Femur (tissue), 1 donor: ENCODE measurements around the gene MAP3K7CL.
A peak's percentile ranks its signal among the peaks of the same experiment; 100 is the strongest.

Experiments used
- DNase-seq: peaks from one replicate; pipeline ENCODE4 v3.0.0-alpha.2; 2017

The MAP3K7CL gene, protein sequence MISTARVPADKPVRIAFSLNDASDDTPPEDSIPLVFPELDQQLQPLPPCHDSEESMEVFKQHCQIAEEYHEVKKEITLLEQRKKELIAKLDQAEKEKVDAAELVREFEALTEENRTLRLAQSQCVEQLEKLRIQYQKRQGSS

DNA sequence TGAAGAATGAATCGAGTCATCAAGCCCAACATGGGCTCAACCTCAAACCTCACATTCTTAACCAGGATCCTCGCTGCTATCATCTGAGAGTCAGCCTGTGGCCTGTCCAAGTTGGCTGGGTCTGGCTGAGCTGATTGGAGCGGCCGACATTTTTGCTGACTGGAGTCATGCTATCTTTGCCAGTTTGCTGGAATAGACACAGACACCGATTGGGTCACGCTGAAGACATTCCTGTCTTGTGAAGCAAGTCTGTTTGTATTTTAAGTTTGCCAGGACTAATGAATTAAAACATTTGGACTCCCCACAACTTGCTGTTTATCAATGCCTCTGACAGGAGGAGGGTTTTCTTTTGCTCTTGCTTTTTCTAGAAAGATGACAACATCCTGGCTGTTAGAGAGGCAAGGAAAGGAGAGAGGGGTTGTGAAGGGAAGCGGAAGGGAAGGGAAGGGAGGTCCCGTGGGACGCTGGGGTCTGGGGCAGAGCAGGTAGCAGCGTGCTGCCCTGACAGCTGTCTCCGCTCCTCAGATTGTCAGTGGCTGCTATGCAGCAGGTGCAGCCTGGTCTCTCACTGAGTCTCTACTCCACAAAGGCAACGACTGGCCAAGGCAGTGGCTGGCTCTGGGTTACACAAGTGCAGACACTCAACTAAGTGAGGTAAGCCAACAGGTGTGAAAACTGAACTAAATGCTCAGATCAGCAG, at the start of gene MAP3K7CL:
TSS of gene MAP3K7CL (plus strand) at position 375 of the 700 bp plus-strand sequence. CDS start 2,701 bp downstream, outside the sequence.
- peak; percentile 49 for DNase-seq

DNA sequence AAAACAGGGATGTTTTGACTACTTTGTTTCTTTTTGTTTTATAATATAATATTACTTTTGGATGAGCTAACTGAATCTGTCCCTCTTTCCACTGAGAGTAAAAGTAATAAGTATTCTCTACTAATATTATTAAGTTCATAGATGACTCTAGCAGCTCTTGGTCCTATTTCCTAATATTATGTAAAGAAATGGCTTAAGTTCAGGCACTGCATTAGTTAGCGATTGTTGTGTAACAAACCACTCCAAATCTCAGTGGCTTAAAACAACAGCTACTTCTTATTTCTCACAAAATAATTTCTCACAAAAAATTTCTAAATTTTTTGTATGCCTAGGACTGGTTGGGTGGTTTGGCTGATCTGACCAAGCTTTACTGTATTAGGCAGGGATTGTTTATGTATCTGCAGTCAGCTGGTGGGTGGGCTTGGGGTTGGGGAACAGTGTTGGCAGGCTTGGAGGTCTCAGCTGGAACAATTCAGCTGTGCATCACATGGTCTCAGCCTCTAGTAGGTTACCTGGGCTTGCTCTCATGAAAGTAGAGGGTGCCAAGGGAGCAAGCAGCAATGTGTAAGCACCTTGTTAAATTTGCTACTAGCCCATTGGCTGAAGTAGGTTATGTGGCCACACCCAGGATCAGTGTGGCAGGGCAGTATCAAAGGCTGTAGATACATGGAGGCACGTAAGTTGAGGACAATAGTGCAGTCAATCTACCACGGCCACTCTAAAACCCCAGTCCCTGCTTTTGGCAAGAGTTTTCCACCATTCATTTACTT, 48.2 kb upstream of the MAP3K7CL start:
- no peak for DNase-seq

DNA sequence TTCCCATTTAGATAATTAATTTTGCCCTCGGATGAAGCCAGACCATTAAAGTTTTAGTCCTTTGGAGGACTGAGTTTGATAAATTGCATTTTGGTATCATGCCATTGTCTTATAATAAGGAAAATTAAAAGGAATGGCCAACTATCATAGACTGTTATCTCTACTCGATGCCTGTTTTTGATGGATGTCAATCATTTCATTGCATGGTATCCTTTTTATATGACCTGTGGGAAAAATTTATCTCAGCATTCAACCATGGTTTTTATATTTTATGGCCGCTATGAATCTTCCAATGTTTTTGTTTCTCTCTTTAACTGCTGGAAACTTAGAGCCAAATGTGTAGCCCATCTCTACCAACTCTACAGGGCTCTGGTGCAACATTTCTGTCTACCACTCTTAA, 47.1 kb upstream of the MAP3K7CL start:
- no peak for DNase-seq

DNA sequence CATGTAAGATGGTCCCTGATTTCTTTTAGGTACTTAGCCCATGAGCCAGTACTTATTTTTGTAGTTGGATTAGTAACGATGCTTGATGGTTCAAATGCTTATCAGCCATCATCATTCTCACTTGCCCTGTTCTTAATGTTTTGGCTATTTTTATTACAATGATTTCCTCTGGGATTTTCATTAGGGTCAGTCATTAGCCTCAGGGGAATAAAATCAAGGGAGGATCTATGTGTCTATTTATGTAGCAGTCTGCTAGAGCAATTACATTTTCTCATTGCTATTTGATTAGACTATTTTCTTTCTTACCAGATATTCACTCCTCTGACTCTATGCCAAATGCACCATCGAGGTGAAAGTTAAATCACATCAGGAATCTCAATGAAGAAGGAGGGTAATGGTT, 46.1 kb upstream of the MAP3K7CL start:
- DNase-seq: no peak

DNA sequence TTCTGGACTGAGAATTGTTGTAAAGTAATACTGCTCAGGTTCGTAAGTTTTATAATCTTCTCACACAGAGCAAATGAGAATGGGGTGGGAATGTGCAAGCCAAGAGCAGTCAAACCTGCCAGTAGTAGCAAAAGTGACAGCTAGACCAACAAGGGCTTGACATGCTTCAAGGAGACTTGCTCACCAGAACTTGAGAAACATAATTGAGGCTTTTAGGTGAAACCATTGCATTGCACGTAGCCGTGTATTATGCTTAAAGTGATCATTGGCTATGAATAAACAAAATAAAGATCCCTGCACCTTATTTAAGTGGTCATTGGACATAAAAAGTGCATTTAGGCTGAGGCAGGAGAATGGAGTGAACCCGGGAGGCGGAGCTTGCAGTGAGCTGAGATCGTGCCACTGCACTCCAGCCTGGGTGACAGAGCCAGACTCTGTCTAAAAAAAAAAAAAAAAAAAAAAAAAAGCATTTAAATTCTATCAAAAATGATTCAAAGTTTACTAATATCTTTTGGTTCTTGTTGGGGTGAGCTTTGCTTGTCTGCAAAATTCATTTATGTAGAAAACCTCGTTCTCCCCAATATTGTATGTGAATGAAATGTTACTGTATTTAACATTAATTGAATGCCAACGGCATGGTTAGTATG, 45.2 kb upstream of the MAP3K7CL start:
- DNase-seq: no peak

DNA sequence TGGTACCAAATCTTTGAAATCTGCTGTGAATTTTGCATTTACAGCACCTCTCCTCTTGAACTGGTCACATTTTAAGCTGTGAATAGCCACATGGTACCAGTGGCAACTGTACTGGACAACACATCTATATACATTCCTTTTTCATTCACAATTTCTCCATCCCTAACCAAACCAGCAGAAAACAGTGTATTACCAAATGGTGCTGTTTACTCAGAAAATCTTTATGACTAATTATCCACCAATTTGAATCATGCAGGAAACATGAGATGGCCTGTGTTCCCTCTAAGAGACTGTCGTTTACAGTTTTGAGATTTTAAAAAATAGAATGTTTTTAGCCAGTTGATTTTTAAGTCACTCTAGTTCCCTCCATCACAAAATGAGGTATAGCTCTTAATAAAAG, 39.4 kb upstream of the MAP3K7CL start:
- DNase-seq: no peak

DNA sequence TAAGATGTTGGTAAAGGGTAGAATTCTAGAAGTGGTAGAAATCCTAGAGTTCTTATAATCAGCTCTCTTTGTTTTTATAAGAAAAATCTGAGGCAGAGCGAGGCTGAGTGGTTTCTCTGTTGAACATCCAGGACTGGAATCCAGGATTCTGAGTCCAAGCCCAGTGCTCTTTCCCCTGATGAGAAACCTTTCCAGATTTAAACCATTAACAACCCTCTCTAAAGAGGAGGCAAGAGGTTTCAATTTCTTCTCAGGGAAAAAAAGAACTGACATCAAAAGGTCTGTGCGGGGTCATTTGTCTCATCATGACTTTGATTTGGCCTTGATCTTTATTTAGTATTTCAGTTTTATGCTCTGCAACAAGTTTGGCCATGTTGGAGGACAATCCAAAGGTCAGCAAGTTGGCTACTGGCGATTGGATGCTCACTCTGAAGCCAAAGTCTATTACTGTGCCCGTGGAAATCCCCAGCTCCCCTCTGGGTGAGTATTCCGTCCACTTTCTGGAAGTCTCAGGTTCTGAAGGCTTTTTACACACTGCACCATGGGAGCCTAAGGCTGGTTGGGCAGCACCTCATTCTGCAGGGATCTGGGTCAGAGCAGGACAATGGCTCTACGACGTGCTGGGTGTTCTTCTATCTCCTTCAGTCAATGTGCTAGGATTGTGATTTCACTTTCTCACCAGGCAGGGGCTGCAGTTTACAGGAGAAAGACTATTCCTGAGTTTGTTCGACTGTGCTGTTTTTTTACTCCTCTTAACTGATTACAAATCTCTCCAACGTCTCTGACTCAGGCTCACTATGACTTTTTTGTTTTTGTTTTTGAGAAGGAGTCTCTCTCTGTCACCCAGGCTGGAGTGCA, 38.1 kb upstream of the MAP3K7CL start:
- no peak for DNase-seq

DNA sequence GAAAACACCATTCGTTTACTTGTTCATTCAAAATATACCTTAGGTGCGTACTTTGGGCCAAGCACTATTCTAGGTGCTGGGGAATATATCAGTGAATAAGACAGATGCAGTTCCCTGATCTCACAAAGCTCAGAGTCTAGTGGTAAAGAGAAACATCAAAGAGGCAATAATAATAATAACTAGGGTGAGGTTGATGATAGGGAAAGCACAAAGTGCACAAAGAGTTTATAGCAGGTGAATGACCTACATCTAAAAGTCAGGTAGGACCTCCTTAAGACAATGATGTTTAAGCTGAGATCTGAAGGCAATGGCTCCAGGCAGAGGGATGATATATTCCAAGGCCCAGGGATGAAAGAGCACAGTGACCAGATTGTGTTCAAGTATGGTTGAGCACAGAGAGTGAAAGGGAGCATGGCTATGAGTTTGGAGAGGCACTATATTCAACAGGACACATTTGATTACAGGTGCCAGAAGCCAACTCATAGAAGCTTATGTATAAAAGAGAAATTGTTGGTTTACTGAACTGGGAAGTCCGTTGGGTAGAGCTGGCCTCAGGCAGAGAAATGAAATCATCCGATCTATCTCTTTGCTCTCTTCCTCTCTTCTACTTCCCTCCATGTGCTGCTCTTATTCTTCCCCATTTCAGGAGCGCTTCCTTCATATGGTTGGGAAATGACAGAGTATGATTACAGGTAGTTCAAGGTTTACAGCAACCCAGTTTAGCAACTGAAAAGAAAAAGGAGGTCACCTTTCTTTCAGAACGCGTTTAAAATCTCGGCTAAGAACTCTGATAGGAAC, 34.0 kb upstream of the MAP3K7CL start:
- no peak for DNase-seq

DNA sequence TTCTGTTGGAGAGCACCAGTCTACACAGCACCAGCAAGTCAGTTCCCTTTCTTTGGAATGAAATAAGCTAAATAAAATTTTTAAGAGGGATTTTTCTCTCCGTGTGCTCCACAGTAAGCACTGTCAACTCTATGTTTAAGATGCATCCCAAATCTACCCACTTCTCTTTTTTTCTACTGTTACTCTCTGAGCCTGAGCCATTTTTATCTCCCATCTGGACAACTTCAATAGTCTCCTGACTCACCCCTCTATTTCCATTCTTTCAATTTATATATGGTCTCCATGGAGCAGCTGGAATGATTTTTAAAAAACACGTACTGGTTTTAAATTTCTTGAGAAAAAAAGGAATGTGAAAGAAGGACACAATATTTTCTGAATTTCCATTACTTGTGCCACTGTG, 32.3 kb upstream of the MAP3K7CL start:
- DNase-seq: no peak

DNA sequence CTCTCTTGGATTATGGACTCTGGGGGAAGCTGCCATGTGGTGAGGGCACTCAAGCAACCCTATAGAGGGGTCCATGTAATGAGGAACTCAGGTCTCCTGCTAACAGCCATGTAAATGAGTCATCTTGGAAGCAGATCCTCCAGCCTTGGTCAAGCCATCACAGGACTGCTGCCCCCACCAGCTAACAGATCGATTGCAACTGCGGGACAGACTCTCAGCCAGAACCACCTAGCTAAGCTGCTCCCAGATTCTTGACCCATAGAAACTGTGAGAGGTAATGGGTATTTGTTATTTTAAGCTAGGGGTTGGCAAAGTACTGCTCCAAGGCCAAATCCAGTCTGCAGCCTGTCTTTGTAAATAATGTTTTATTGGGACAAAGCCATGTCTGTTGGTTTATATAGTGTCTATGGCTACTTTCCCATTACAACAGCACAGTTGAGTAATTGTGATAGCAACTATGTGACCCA, 27.6 kb upstream of the MAP3K7CL start:
- no peak for DNase-seq

DNA sequence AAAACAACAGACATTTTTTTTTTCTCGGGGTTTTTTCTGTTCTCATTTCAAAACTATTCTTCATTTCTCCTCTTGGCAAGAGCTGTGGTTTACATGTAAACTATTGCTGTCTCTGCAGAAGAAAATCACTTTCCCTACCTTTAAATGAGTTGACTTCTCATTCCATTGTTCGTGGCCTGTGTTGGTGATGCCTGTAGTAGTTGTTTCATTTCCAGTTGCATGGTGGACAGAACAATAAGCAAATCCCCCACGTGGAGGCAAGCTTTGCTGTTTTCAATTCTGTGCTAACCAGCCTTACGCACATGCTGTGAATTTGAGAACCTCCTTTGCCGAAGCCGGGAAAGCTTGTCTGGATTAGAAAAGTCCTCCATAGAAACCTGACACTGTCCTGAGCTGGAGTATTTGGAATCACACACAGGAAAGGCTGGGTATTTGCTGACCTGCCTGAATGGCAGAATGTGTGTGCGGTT, 26.2 kb upstream of the MAP3K7CL start:
- peak; percentile 38 for DNase-seq

DNA sequence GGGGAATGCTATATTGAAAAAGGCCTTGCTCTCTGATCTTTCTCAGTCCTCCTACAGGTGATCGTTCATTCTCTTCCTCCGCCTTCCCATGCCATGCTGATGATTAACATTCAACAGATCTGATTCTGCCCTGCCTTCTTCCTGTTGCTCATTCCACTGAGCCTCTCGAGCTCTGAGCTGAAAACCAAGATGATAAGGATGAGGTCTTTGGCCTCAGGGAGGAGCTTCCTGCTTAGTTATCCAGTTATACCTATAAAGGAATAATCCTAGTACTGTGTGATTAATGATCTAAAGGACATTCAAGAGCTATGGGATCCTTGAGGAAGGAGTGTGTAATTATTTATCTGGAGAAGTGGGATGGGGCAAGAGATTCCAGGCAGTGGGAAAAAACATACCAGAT, 25.2 kb upstream of the MAP3K7CL start:
- no peak for DNase-seq

DNA sequence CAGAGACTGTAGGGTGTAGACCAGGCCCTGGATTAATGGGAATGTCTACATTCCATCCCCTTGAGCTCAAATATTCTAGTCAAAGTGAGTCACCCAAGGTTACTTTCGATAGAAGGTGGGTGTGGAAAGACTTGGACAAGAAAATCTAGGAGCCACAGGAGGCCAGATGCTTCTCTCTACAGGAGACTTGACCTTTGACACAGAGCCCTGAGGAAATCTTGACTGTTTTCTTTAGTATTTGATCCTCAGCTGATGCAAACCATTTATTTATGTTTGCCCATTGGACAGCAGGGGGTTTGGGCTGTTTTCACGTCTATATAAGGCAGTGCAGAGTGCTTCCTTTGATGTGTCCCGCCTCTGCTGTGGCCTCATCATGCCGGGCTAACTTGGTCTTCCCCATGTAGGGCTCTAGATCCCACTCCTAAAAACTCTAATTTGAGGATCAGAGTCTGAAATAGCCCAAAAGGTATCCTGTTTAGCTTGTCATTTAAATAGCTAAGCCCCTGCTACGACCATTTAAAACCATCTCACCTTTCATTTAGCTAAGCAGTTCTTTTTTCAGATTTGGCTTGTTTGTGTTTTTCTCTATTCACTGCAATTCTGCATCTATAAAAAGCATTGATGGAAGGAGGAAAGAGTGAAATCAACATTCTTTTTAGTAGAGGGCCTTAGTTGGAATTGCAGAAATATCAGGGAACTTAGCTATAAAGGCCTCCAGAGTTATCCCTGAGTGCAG, 15.5 kb upstream of the MAP3K7CL start:
- DNase-seq: no peak

DNA sequence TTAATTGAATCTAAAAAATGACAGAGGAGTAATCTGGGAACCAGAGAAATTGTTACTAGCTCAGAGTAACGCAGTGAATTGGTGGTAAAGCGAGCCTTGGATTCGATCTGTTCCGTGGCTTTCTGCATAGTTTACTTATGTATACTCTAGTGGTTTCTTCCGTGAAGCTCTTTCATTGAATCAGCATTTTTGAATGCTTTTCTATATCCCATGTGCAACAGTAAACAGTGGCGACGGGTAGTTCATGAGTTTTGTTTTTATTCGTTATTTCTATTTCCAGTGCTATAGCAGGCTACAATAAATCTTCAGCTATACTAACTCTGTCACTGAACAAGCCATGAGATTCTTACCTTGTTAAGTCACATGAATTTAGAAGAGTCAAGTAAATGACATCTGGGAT, 14.5 kb upstream of the MAP3K7CL start:
- DNase-seq: no peak

DNA sequence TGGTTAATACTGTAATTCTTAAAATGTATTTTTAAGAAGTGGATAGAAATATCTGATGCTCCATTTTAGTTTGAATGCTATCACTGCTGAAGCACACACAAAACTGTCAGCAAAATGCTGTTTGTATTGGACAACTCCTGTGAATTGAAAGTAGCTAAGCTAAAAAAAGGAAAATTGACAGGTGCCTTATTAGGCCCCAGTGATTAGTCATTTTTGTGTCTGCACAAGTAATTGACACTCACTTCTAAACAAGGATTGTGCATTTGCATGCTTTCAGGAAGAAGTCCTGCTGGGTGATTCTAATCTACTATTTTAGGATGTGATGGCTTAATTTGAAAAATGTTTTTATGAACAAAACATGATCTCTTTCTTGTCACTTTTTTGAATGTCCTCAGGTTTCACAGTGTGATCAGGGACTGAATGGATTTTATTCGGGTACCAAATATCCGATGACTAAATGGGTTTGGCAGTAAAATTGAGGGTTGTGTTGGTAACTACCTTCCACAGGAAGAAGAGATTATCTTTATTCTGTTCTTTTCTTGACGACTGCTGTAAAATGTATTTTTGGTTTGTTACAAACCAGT, 13.0 kb upstream of the MAP3K7CL start:
- no peak for DNase-seq

DNA sequence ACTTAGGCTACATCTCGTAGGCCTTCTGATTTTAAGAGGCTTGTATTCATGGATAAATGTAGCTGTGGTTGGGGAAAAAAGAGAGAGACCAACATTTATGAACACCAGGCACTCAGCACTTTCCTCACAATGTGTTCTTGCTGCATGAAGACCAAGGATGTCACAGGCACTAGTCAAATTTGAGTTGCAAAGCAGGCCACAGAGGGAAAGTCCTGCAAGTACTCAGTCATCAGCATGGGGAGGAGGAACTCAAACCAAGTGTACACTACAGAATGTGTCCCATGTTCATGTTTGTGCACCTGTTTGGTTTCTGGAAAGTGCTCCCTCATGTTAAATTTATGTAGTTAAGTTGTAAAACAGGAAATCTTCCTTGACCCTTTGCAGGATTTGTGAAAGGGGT, 8.7 kb upstream of the MAP3K7CL start:
- DNase-seq: no peak

DNA sequence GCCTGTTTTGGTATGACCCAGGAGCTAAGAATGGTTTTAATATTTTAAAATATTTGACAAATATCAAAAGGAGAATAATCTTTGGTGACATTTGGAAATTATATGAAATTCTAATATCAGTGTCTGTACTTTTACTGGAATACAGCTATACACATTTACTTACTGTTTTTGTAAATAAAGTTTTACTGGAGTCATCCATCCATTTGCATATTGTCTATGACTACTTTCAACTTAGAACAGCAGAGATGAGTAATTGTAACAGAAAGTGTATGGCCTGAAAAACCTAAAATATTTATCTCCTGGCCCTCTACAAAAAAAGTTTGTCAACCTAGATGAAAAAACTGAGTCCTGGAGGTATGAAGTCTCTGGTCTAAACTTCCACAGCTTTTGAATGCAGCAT, 5.8 kb upstream of the MAP3K7CL start:
- no peak for DNase-seq

DNA sequence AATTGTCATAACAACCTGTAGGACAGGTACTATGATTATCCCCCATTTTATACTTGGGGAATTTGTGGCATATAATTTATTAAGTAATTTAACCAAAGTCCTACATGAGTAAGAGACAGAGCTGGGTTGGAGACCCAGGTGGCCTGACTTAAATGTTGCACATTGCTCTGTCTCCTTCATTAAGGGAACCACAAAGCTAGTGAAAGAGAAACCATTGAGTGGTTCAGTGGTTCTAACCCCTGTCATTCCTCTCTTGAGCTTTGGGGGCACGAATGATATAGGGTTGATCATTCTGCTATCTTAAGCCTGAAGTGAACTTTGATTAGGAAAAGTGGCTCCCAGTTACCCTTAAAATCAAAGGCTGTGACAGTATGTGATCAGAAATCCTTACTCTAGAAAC, 5.3 kb upstream of the MAP3K7CL start:
- no peak for DNase-seq

DNA sequence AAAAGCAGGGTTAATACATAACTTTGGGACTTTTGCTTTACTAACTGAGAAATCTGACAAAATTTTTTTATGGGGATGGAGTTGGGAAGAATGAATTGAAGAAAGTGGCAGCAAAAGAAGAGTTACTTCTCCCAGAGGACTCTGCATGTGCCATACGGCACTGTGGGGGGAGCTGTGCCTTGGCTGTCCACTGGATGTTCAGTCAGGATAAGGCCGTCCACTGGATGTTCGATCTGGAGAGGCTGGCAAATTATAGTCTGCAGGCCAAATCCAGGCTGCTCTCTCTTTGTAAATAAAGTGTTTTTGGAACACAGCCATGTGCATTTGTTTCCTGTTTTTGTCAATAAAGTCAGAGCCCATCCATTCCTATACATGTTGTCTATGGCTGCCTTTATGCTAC, 4.5 kb upstream of the MAP3K7CL start:
- DNase-seq: no peak

DNA sequence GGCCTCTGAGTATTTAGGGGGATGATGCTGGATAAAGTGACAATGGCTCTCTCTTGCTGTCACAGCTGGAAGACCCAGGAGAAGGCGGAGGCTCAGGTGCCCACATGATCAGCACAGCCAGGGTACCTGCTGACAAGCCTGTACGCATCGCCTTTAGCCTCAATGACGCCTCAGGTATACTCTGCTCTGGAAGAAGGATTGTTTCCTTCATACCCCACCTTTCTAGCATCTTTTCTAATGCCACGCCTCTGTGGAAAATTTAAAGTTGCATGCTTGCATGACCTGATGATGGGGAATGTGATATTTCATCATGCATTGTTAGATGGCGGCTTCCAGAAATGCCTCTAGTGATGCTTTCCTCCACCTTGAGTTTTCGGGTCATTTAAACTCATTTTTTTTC, 2.8 kb downstream of the MAP3K7CL start:
- DNase-seq: no peak

DNA sequence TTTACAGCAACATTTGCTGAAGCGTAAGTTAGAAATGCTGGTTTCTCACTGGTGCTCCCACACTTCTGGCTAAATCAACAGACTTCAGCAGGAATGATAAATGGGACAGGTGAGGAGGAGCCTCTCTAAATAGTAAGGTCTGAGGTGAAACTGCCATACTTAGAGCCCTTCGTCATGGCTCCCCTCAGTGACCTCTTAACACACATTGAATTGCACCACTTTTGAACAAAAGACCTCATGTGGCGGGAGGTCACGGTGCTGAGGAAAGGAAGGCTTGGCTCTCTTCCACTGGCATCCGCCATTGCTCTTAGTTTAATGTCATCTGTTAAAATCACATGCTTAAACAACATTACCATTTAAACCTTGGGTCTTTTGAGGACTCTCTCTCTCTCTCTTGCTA, 3.4 kb downstream of the MAP3K7CL start:
- no peak for DNase-seq
